Upper lobe of left lung (tissue), 6 donors: ENCODE results near the gene CUEDC1. TPM values are rescaled to one million over a fixed set of nuclear protein-coding genes. Genes with fewer than 3 reads are reported as not detected.
A peak's percentile ranks its signal among the peaks of the same experiment; 100 is the strongest.

Source experiments
- ATAC-seq, 2 donors: fragments of 200-7000 bp; cut with Tn5 transposase; one replicate each; pipeline ENCODE4 v1.9.1; 2022; ENCODE audit warnings: mild to moderate bottlenecking in 2 of 2, moderate library complexity in 2 of 2; ENCODE audit not compliant: low FRiP score in 2 of 2
- DNase-seq, 2 donors: peaks; one replicate each; pipeline ENCODE4 v3.0.0-alpha.2; 2019 to 2020
- H3K27ac ChIP-seq, 4 donors: fragments of 200-600 bp; sonication (generic); one replicate each; pipeline ENCODE4 v1.5.1; 2016 to 2019
- H3K27me3 ChIP-seq, 4 donors: fragments of 200-600 bp; sonication (generic); one replicate each; pipeline ENCODE4 v1.5.1; 2017 to 2019
- H3K36me3 ChIP-seq, 4 donors: fragments of 200-600 bp; sonication (generic); one replicate each; pipeline ENCODE4 v1.5.1; 2016 to 2019
- H3K4me1 ChIP-seq, 4 donors: fragments of 200-600 bp; sonication (generic); one replicate each; pipeline ENCODE4 v1.5.1; 2018 to 2019
- H3K4me3 ChIP-seq, 4 donors: fragments of 200-600 bp; sonication (generic); one replicate each; pipeline ENCODE4 v1.5.1; 2017 to 2019; ENCODE audit warnings: mild to moderate bottlenecking in 2 of 4, moderate library complexity in 1 of 4
- H3K9me3 ChIP-seq, 4 donors: fragments of 200-600 bp; sonication (generic); one replicate each; pipeline ENCODE4 v1.5.1; 2018 to 2019
- EP300 ChIP-seq, 4 donors: sonication (generic); formaldehyde crosslinking; IDR thresholded peaks; one replicate each; pipeline ENCODE4 v1.5.1; 2017; ENCODE audit warnings: antibody characterized with exemption in 4 of 4, control low read depth in 2 of 4
- POLR2A ChIP-seq, 4 donors: fragments of 450-650 bp; IDR thresholded peaks; one replicate each; pipeline ENCODE4 v1.5.1; 2016 to 2017; ENCODE audit warnings: antibody characterized with exemption in 4 of 4, mild to moderate bottlenecking in 2 of 4
- POLR2AphosphoS5 ChIP-seq, 2 donors: sonication (generic); formaldehyde crosslinking; IDR thresholded peaks; one replicate each; pipeline ENCODE4 v1.5.1; 2017; ENCODE audit warnings: antibody characterized with exemption in 2 of 2
- WGBS, 2 donors: methylation state at CpG; one replicate each; pipeline ENCODE4 v1.1.5; 2017 to 2018; 5-methylcytosine and 5-hydroxymethylcytosine counted together
- total RNA-seq, 6 donors: library from RNA; depleted of rRNA in 4 of 6; stranded (reverse); fragments of >200 nt in 4 of 6; gene quantifications; one replicate each; pipeline versions ENCODE4 v1.1.0 to v1.2.1, GENCODE V29; 2016 to 2021
- TF ChIP-seq, protein P1 (sequence below), 6 experiments: fragments of 450-650 bp in 4 of 6; fragments of 200-600 bp in 2 of 6; sonication (generic) in 2 of 6; IDR thresholded peaks; one replicate each; pipeline ENCODE4 v1.5.1; 2016 to 2019; ENCODE audit warnings: antibody characterized with exemption in 6 of 6
- donor health status: DM: no; HTN: no; CAD: no; lungs with moderate emphysema.
- donor health status: DM: no; HTN: yes; CAD: no; lungs with severe emphysema.

The CUEDC1 gene
- total RNA-seq, 6 donors from 2014 or later = 33.3 to 119 (median 54.4) TPM

DNA sequence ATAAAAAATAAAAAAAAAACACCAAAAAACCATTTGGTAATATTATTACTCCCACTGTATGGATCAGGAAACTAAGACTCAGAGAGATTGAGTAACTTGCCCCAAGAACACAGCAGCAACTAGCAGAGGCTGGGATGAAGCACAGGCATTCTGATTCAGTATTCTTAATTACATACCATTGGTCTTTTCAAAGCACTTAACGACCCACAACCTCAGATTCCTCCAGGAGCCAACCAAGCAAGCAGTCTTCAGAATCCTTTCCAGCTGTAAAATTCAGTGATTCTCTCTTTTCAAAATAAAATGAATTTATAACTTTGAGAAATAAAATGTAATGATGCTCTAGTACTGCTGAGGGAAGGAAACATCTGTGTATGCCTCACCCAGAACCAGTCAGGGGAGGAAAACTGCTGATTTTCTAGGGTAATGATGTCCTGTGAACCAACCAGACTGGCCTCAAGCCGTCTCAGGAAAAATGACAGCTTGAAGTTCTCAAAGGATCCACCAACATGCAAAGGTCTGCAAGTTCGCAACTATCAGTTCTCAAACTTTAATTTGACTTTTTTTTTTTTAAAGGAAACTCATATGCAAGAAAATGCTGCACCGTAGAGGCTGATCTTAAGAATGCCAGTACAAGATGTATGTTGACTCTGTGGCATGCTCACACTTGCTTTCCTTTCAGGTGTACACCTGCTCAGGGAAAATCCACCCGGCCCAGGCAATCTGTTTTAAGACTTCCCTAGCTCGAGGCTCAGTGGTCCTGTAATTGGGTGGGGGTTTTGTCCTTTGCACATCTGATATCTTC is 9.0 kb downstream of the CUEDC1 start:
- DNase-seq (peak in 1 of 2 donors; percentile 40), ATAC-seq (peak in 1 of 2 donors; percentile 1)
- 17 to 22% methylated on average over 6 of the region's 6 CpGs for WGBS, 2 donors
- H3K36me3 ChIP-seq = no peaks in the 10 kb centered on the region
- no peaks in the 10 kb centered on the region for H3K9me3 ChIP-seq
- peak overlapping the region; percentile 84 to 97 (median 90) for H3K27ac ChIP-seq
- peaks cover 73 to 79% (median 76%) of the 10 kb centered on the region in 4 donors for H3K4me1 ChIP-seq
- no peaks in the 10 kb centered on the region for H3K27me3 ChIP-seq
- TF ChIP-seq, protein P1, sequence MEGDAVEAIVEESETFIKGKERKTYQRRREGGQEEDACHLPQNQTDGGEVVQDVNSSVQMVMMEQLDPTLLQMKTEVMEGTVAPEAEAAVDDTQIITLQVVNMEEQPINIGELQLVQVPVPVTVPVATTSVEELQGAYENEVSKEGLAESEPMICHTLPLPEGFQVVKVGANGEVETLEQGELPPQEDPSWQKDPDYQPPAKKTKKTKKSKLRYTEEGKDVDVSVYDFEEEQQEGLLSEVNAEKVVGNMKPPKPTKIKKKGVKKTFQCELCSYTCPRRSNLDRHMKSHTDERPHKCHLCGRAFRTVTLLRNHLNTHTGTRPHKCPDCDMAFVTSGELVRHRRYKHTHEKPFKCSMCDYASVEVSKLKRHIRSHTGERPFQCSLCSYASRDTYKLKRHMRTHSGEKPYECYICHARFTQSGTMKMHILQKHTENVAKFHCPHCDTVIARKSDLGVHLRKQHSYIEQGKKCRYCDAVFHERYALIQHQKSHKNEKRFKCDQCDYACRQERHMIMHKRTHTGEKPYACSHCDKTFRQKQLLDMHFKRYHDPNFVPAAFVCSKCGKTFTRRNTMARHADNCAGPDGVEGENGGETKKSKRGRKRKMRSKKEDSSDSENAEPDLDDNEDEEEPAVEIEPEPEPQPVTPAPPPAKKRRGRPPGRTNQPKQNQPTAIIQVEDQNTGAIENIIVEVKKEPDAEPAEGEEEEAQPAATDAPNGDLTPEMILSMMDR (IDR thresholded peaks at IDR 0.05) = no peak
- TF ChIP-seq POLR2AphosphoS5 (IDR thresholded peaks at IDR 0.05) (no peak), EP300 (IDR thresholded peaks at IDR 0.05) (no peak), POLR2A (IDR thresholded peaks at IDR 0.05) (no peak)
- peak overlapping the region in 3 of 4 donors; percentile 36 to 49 (median 46) for H3K4me3 ChIP-seq

DNA sequence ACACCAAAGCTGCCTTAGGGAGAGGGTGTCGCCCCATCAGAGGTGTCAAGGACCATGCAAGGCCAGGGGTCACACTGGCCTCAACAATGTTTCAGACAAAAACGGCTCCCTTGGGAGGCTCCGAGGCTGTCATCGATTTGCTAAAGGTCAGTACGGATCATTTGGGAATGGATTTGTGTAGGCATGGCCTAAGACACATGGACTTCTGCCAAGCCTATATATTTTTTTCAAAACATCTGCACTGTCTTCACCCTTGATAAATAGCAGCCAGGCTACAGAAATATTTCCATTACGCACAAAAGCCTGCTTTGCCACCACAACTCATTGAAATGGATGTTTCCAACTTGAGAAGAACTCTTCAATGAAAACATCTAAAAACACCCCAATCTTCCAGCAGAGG is 10.3 kb downstream of the CUEDC1 start:
- H3K36me3 ChIP-seq = no peaks in the 10 kb centered on the region
- DNase-seq (no peak), ATAC-seq (no peak)
- H3K9me3 ChIP-seq = no peaks in the 10 kb centered on the region
- no peaks in the 10 kb centered on the region for H3K27me3 ChIP-seq
- TF ChIP-seq POLR2A (IDR thresholded peaks at IDR 0.05) (no peak), POLR2AphosphoS5 (IDR thresholded peaks at IDR 0.05) (no peak), EP300 (IDR thresholded peaks at IDR 0.05) (no peak)
- TF ChIP-seq, protein P1 (IDR thresholded peaks at IDR 0.05) = no peak
- H3K4me3 ChIP-seq = no peak overlapping the region
- H3K4me1 ChIP-seq = peaks cover 69 to 79% (median 75%) of the 10 kb centered on the region in 4 donors
- H3K27ac ChIP-seq = no peak overlapping the region
- 87 to 88% methylated on average over 6 of the region's 6 CpGs for WGBS, 2 donors

DNA sequence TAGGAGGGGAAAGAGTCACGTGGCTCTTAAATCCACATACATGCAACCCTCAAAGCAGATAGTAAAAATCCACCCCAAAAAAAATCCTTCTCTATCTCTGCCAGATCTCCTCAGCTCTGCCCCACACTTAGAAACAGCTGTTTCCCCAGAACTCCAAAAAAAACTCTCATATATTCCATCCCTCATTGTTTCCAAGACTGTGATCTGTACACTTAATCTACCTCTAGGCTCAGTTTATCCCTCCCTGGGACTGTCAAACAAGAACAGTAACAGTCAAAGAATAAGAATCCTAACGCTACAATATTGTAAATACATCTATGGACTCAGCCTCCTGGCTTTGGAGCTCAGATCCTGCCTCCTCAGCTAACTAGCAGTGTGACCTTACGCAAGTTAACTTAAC is 11.6 kb downstream of the CUEDC1 start:
- Histone ChIP-seq H3K36me3 (no peaks in the 10 kb centered on the region), H3K9me3 (no peaks in the 10 kb centered on the region), H3K27ac (no peak overlapping the region), H3K4me3 (no peak overlapping the region), H3K4me1 (peaks cover 57 to 72% (median 70%) of the 10 kb centered on the region in 4 donors), H3K27me3 (no peaks in the 10 kb centered on the region)
- ATAC-seq (no peak), DNase-seq (no peak)
- 83 to 88% methylated on average over 3 of the region's 3 CpGs for WGBS, 2 donors
- no peak for TF ChIP-seq EP300 (IDR thresholded peaks at IDR 0.05)

DNA sequence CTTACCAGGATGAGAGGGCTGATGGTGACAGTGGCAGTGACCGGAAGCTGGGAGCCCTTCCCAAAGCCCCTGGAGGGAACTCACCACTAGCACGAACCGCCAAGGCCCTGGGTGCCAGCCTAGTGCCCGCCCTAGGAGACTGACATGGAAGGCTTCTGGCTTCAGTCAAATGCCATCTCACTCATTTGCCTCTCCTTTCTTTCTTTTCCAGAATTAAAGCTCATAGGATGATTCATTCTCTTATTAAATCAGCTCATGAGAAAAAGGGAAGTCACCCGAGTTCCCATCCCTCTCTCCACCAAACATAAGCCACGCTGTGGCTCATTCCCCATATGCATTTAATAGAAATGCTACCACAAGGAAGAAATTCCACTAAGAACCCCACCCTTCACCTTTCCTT is 12.1 kb downstream of the CUEDC1 start:
- Histone ChIP-seq H3K27ac (no peak overlapping the region), H3K4me3 (no peak overlapping the region), H3K36me3 (no peaks in the 10 kb centered on the region), H3K4me1 (peaks cover 52 to 67% (median 65%) of the 10 kb centered on the region in 4 donors), H3K27me3 (no peaks in the 10 kb centered on the region), H3K9me3 (no peaks in the 10 kb centered on the region)
- no peak for ATAC-seq
- no peak for TF ChIP-seq EP300 (IDR thresholded peaks at IDR 0.05)
- no peak for TF ChIP-seq POLR2A (IDR thresholded peaks at IDR 0.05)
- no peak for TF ChIP-seq POLR2AphosphoS5 (IDR thresholded peaks at IDR 0.05)
- TF ChIP-seq, protein P1 (IDR thresholded peaks at IDR 0.05) = no peak
- WGBS, 2 donors = 74 to 82% methylated on average over 6 of the region's 6 CpGs
- DNase-seq = no peak

DNA sequence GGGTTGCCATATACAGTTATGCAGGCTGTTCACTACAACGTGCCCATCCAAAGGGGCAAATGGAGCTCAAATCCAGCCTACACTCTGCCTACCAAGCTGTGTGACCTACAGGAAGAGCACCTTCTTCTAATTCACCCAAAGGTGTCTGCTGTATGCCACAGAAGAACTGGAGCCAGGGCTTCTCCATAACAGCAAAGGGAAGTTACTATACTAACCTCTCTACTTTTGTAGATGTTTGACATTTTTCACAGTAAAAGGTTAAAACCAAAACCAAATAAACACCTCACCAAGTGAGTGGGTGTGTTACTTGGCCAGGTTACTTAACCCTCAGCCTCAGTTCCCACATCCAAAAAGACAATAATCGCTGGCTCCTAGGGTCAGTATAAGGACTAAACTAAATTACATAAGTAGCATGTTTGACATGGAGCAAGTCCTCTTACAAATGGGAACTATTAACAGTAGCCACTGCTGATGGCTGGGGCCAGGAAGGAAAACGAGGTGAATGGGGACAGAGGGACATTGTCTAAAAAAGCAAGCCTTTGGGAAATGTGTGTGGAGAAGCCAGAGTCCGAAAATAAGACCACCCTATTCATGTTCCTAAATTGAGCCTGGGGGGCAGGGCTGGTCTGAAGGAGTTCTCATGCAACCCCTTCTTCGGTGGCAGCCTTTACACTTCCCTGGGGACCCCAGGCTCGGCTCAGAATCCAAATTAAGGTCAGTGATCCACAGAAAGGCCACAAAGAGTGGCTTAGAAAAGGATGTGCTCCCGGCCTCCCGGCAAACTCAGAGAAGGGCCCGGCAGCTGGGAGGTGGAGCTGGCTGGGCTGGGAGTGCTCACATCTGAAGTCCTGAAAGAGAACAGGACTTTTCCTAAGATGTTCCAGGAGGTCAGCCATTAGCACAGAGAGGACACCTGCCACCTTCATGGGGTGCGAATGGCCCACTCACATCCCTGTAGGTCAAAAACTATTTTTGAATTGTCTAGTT is 13.5 kb downstream of the CUEDC1 start:
- peaks cover 45 to 60% (median 56%) of the 10 kb centered on the region in 4 donors for H3K4me1 ChIP-seq
- 63 to 67% methylated on average over 10 of the region's 10 CpGs for WGBS, 2 donors

More for the DNA sequence above, 13.5 kb downstream of the CUEDC1 start:
- H3K4me3 ChIP-seq = no peak overlapping the region
- no peak for TF ChIP-seq EP300 (IDR thresholded peaks at IDR 0.05)
- no peak for TF ChIP-seq POLR2AphosphoS5 (IDR thresholded peaks at IDR 0.05)
- H3K36me3 ChIP-seq = no peaks in the 10 kb centered on the region
- H3K27me3 ChIP-seq = no peaks in the 10 kb centered on the region
- ATAC-seq (no peak), DNase-seq (no peak)
- H3K27ac ChIP-seq = peak overlapping the region; percentile 11 to 61 (median 35)
- no peaks in the 10 kb centered on the region for H3K9me3 ChIP-seq
